HEK293 (cell line): ENCODE data around the gene IFI30.

Source experiments
- GFI1B ChIP-seq: fragments of 450-650 bp; formaldehyde crosslinking; IDR thresholded peaks from 2 replicates; pipeline ENCODE4 v1.5.1; 2016; ENCODE audit warnings: missing biosample characterization, missing genetic modification characterization
- OVOL3 ChIP-seq: fragments of 450-650 bp; formaldehyde crosslinking; IDR thresholded peaks from 2 replicates; pipeline ENCODE4 v1.5.1; 2016; ENCODE audit warnings: missing biosample characterization, missing genetic modification characterization
- SALL2 ChIP-seq: fragments of 450-650 bp; formaldehyde crosslinking; IDR thresholded peaks from 2 replicates; pipeline ENCODE4 v1.5.0; 2017; ENCODE audit warnings: missing biosample characterization, mild to moderate bottlenecking, missing genetic modification characterization, borderline replicate concordance
- ZBTB11 ChIP-seq: fragments of 450-650 bp; formaldehyde crosslinking; conservative IDR thresholded peaks from 2 replicates; pipeline ENCODE4 v1.5.1; 2016; ENCODE audit warnings: low read depth, missing biosample characterization, missing genetic modification characterization
- ZBTB21 ChIP-seq: fragments of 450-650 bp; formaldehyde crosslinking; IDR thresholded peaks from 2 replicates; pipeline ENCODE4 v1.5.1; 2017; ENCODE audit warnings: missing biosample characterization, missing genetic modification characterization
- ZBTB7A ChIP-seq: fragments of 450-650 bp; formaldehyde crosslinking; IDR thresholded peaks from 2 replicates; pipeline ENCODE4 v1.5.1; 2016; ENCODE audit warnings: low read depth, missing biosample characterization, missing genetic modification characterization
- ZFP3 ChIP-seq: fragments of 450-650 bp; formaldehyde crosslinking; IDR thresholded peaks from 2 replicates; pipeline ENCODE4 v1.5.1; 2016; ENCODE audit warnings: low read depth, missing biosample characterization, missing genetic modification characterization
- ZNF121 ChIP-seq: fragments of 450-650 bp; formaldehyde crosslinking; IDR thresholded peaks from 2 replicates; pipeline ENCODE4 v1.5.1; 2016; ENCODE audit warnings: missing biosample characterization, missing genetic modification characterization
- ZNF274 ChIP-seq, 2 experiments: fragments of 200-500 bp in 1 of 2; fragments of 450-650 bp in 1 of 2; sonication (Bioruptor generic) in 1 of 2; formaldehyde crosslinking in 1 of 2; IDR thresholded peaks; 2 replicates each; pipeline versions ENCODE4 v1.5.1 to v1.6.1; 2014 to 2016; ENCODE audit warnings: borderline replicate concordance in 1 of 2, inconsistent platforms in 1 of 2, low read length in 1 of 2, missing biosample characterization in 1 of 2, missing genetic modification characterization in 1 of 2
- ZNF501 ChIP-seq: fragments of 450-650 bp; formaldehyde crosslinking; IDR thresholded peaks from 2 replicates; pipeline ENCODE4 v1.5.1; 2016; ENCODE audit warnings: missing biosample characterization, missing genetic modification characterization
- TF ChIP-seq, protein P1 (sequence below): fragments of 450-650 bp; formaldehyde crosslinking; IDR thresholded peaks from 2 replicates; pipeline ENCODE4 v1.5.1; 2016; ENCODE audit warnings: missing biosample characterization, missing genetic modification characterization
- TF ChIP-seq, protein P2 (sequence below): fragments of 450-650 bp; formaldehyde crosslinking; IDR thresholded peaks from 2 replicates; pipeline ENCODE4 v1.5.1; 2016; ENCODE audit warnings: missing biosample characterization, missing genetic modification characterization
- TF ChIP-seq, protein P3 (sequence below): fragments of 450-650 bp; formaldehyde crosslinking; IDR thresholded peaks from 2 replicates; pipeline ENCODE4 v1.5.1; 2016; ENCODE audit warnings: missing biosample characterization, missing genetic modification characterization

- TF ChIP-seq, protein P1, sequence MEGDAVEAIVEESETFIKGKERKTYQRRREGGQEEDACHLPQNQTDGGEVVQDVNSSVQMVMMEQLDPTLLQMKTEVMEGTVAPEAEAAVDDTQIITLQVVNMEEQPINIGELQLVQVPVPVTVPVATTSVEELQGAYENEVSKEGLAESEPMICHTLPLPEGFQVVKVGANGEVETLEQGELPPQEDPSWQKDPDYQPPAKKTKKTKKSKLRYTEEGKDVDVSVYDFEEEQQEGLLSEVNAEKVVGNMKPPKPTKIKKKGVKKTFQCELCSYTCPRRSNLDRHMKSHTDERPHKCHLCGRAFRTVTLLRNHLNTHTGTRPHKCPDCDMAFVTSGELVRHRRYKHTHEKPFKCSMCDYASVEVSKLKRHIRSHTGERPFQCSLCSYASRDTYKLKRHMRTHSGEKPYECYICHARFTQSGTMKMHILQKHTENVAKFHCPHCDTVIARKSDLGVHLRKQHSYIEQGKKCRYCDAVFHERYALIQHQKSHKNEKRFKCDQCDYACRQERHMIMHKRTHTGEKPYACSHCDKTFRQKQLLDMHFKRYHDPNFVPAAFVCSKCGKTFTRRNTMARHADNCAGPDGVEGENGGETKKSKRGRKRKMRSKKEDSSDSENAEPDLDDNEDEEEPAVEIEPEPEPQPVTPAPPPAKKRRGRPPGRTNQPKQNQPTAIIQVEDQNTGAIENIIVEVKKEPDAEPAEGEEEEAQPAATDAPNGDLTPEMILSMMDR (tag by site-specific recombination): 0 out of 2 replicates have a peak, but pooled peaks have one; percentile 30
- TF ChIP-seq ZNF121 (tag by site-specific recombination) (no peak), ZBTB21 (tag by site-specific recombination) (no peak), ZNF274 (IDR thresholded peaks at IDR 0.05; ENCODE audit: low read length) (no peak), ZNF274 (tag by site-specific recombination; IDR thresholded peaks at IDR 0.05; ENCODE audit: borderline replicate concordance) (no peak), ZBTB7A (tag by site-specific recombination) (no peak), ZNF501 (tag by site-specific recombination) (no peak), ZFP3 (tag by site-specific recombination) (no peak), ZBTB11 (tag by site-specific recombination) (no peak), GFI1B (tag by site-specific recombination) (no peak), OVOL3 (tag by site-specific recombination) (no peak), SALL2 (tag by site-specific recombination) (no peak)
- TF ChIP-seq, protein P2, sequence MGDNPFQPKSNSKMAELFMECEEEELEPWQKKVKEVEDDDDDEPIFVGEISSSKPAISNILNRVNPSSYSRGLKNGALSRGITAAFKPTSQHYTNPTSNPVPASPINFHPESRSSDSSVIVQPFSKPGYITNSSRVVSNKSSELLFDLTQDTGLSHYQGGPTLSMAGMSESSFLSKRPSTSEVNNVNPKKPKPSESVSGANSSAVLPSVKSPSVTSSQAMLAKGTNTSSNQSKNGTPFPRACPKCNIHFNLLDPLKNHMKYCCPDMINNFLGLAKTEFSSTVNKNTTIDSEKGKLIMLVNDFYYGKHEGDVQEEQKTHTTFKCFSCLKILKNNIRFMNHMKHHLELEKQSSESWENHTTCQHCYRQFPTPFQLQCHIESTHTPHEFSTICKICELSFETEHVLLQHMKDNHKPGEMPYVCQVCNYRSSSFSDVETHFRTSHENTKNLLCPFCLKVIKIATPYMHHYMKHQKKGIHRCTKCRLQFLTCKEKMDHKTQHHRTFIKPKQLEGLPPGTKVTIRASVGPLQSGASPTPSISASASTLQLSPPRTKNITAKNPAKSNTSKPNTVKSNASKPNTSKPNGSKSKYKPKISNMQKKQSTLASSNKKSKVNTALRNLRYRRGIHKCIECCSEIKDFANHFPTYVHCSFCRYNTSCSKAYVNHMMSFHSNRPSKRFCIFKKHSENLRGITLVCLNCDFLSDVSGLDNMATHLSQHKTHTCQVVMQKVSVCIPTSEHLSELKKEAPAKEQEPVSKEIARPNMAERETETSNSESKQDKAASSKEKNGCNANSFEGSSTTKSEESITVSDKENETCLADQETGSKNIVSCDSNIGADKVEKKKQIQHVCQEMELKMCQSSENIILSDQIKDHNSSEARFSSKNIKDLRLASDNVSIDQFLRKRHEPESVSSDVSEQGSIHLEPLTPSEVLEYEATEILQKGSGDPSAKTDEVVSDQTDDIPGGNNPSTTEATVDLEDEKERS: no peak
- TF ChIP-seq, protein P3, sequence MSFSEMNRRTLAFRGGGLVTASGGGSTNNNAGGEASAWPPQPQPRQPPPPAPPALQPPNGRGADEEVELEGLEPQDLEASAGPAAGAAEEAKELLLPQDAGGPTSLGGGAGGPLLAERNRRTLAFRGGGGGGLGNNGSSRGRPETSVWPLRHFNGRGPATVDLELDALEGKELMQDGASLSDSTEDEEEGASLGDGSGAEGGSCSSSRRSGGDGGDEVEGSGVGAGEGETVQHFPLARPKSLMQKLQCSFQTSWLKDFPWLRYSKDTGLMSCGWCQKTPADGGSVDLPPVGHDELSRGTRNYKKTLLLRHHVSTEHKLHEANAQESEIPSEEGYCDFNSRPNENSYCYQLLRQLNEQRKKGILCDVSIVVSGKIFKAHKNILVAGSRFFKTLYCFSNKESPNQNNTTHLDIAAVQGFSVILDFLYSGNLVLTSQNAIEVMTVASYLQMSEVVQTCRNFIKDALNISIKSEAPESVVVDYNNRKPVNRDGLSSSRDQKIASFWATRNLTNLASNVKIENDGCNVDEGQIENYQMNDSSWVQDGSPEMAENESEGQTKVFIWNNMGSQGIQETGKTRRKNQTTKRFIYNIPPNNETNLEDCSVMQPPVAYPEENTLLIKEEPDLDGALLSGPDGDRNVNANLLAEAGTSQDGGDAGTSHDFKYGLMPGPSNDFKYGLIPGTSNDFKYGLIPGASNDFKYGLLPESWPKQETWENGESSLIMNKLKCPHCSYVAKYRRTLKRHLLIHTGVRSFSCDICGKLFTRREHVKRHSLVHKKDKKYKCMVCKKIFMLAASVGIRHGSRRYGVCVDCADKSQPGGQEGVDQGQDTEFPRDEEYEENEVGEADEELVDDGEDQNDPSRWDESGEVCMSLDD (tag by site-specific recombination): no peak
Observed at GRCh38 chr19:18156268-18156667, 17.3 kb upstream of the IFI30 start.
